Muscle of back (tissue), 11 donors: ENCODE results near the gene GPRC5A. TPM values are rescaled to one million over a fixed set of nuclear protein-coding genes. Genes with fewer than 3 reads are reported as not detected.

Experiments
- DNase-seq, 3 donors: peaks; one replicate each; pipeline versions ENCODE4 v3.0.0 to v3.0.0-alpha.2; 2013
- polyA plus RNA-seq, 10 donors: library from polyadenylated mRNA; unstranded; fragments of 120-200 nt; gene quantifications; one replicate each; pipeline ENCODE4 v1.2.1, GENCODE V29; 2013; ENCODE audit not compliant: insufficient read length in 10 of 10

The GPRC5A gene
- polyA plus RNA-seq, 10 donors = 0.69 to 3.3 (median 1.7) TPM

GRCh38 chr12:12939888-12940287 lies 48.5 kb downstream of the GPRC5A start:
- DNase-seq = no peak

- no peak for DNase-seq
Measured at GRCh38 chr12:12941450-12942350, 50.3 kb downstream of the GPRC5A start.

GRCh38 chr12:12943586-12944260 lies 52.4 kb downstream of the GPRC5A start:
- peak; percentile 35 to 82 (median 76) for DNase-seq

- no peak for DNase-seq
Measured at GRCh38 chr12:12945591-12945990, 54.2 kb downstream of the GPRC5A start.

- no peak for DNase-seq
Measured at GRCh38 chr12:12946686-12947355, 55.5 kb downstream of the GPRC5A start.

GRCh38 chr12:12947902-12948301 lies 56.5 kb downstream of the GPRC5A start:
- DNase-seq = no peak

- no peak for DNase-seq
Measured at GRCh38 chr12:12951504-12951903, 60.1 kb downstream of the GPRC5A start.

GRCh38 chr12:12952036-12952435 lies 60.7 kb downstream of the GPRC5A start, which contains the start of gene GPRC5D:
TSS of gene GPRC5D (minus strand) at chr12:12952170. CDS start at chr12:12950384, 1,786 bp downstream.
- DNase-seq = no peak

GRCh38 chr12:12954356-12954755 lies 63.0 kb downstream of the GPRC5A start:
- DNase-seq = no peak

GRCh38 chr12:12954878-12955625 lies 63.7 kb downstream of the GPRC5A start:
- DNase-seq = no peak

GRCh38 chr12:12958886-12959285 lies 67.5 kb downstream of the GPRC5A start:
- DNase-seq = no peak

GRCh38 chr12:12960639-12961209 lies 69.4 kb downstream of the GPRC5A start:
- DNase-seq = no peak

GRCh38 chr12:12964255-12964654 lies 72.9 kb downstream of the GPRC5A start:
- no peak for DNase-seq

- DNase-seq = no peak
Measured at GRCh38 chr12:12965836-12966235, 74.5 kb downstream of the GPRC5A start.

Other genes starting within 250 kb of the GPRC5A start
- 1 to 10 TPM in 3 of 10 donors, under 1 TPM in 7; 0.49 to 1.4 (median 0.84) TPM for gene GPR19, start 195.4 kb upstream of the GPRC5A start, polyA plus RNA-seq
- 10 to 100 TPM; 45.7 to 63.9 (median 49.4) TPM for gene CDKN1B, start 174.2 kb upstream of the GPRC5A start, polyA plus RNA-seq
- gene APOLD1, start 105.9 kb upstream of the GPRC5A start, polyA plus RNA-seq = 10 to 100 TPM in 6 of 10 donors, 1 to 10 TPM in 4; 6.9 to 22.2 (median 11.3) TPM
- 10 to 100 TPM; 45.6 to 60.6 (median 52.8) TPM for gene DDX47, start 78.2 kb upstream of the GPRC5A start, polyA plus RNA-seq
- under 1 TPM in 4 of 10 donors, not detected in 6; 0.29 to 0.63 (median 0.42) TPM for gene GPRC5D, start 60.6 kb downstream of the GPRC5A start, polyA plus RNA-seq
- 10 to 100 TPM; 38.0 to 56.2 (median 44.1) TPM for gene HEBP1, start 108.7 kb downstream of the GPRC5A start, polyA plus RNA-seq
- gene FAM234B, start 152.8 kb downstream of the GPRC5A start, polyA plus RNA-seq = 1 to 10 TPM; 3.5 to 7.1 (median 5.2) TPM
- 10 to 100 TPM in 3 of 10 donors, 1 to 10 TPM in 7; 6.8 to 18.5 (median 8.8) TPM for gene GSG1, start 212.1 kb downstream of the GPRC5A start, polyA plus RNA-seq